Right lobe of liver (tissue), 6 donors: ENCODE data around the gene SOHLH1. TPM values are rescaled to one million over a fixed set of nuclear protein-coding genes. Genes with fewer than 3 reads are reported as not detected.

ENCODE experiments used
- ATAC-seq, 4 donors: fragments of 200-7000 bp; cut with Tn5 transposase; one replicate each; pipeline ENCODE4 v1.9.1; 2020; ENCODE audit warnings: mild to moderate bottlenecking in 4 of 4, moderate library complexity in 4 of 4
- DNase-seq, 3 donors: peaks; one replicate each; pipeline ENCODE4 v3.0.0-alpha.2; 2020
- H3K27ac ChIP-seq, 3 donors: fragments of 200-600 bp; one replicate each; pipeline ENCODE4 v1.8.0; 2022
- H3K27me3 ChIP-seq, 2 donors: fragments of 200-600 bp; one replicate each; pipeline ENCODE4 v1.8.0; 2022
- H3K36me3 ChIP-seq, 4 donors: fragments of 200-600 bp; sonication (generic) in 1 of 4; one replicate each; pipeline versions ENCODE4 v1.5.1 to v1.8.0; 2017 to 2022; ENCODE audit warnings: control low read depth in 1 of 4
- H3K4me1 ChIP-seq, 4 donors: fragments of 200-600 bp; sonication (generic) in 1 of 4; one replicate each; pipeline versions ENCODE4 v1.5.1 to v1.8.0; 2017 to 2022; ENCODE audit warnings: control low read depth in 1 of 4
- H3K4me3 ChIP-seq, 3 donors: fragments of 200-600 bp; one replicate each; pipeline ENCODE4 v1.8.0; 2022
- H3K9me3 ChIP-seq, 4 donors: fragments of 200-600 bp; sonication (generic) in 1 of 4; one replicate each; pipeline versions ENCODE4 v1.5.1 to v1.8.0; 2017 to 2022; ENCODE audit warnings: control low read depth in 1 of 4
- CTCF ChIP-seq, 4 donors: fragments of 200-600 bp in 3 of 4; fragments of 450-650 bp in 1 of 4; IDR thresholded peaks; one replicate each; pipeline versions ENCODE4 v1.5.1 to v1.8.0; 2016 to 2022; ENCODE audit warnings: antibody characterized with exemption in 4 of 4, mild to moderate bottlenecking in 2 of 4
- POLR2A ChIP-seq: fragments of 450-650 bp; IDR thresholded peaks from one replicate; pipeline ENCODE4 v1.6.1; 2017; ENCODE audit warnings: antibody characterized with exemption, mild to moderate bottlenecking
- WGBS: methylation state at CpG from one replicate; pipeline ENCODE4 v1.1.6; 2018; ENCODE audit warnings: low coverage, low lambda C conversion rate; ENCODE audit not compliant: insufficient coverage; ENCODE audit errors: missing lambda C conversion rate; 5-methylcytosine and 5-hydroxymethylcytosine counted together
- intact Hi-C, 2 donors: fragments of 100-400 bp; cut with DNase I; formaldehyde crosslinking; loops; one replicate each; pipeline versions ENCODE4 v1.11.2 to v1.14.1; 2022
- total RNA-seq, 6 experiments: library from RNA; depleted of rRNA in 2 of 6; stranded (reverse); fragments of >200 nt in 2 of 6; fragmentation: NEBNext Ultra II Directional in 3 of 6; extraction: Animal tissue kit (Norgen Biotek cat#: 25700) in 3 of 6; gene quantifications; one replicate each; pipeline versions ENCODE4 v1.1.0 to v1.2.4, GENCODE V29; 2016 to 2023
- donor health status: DM: no; HTN: yes; CAD: no.
- donor health status: DM: no; HTN: no; CAD: no.
- donor health status: DM: no; HTN: no; CAD: no.
- donor health status: DM: no; HTN: yes; CAD: no.
- donor health status: DM: no; HTN: yes; CAD: no.

The SOHLH1 gene
- total RNA-seq, 6 experiments from 2014 or later: not detected

GRCh38 chr9:135708164-135708563 is 8.9 kb upstream of the SOHLH1 start:
- no peak for TF ChIP-seq POLR2A
- TF ChIP-seq CTCF (IDR thresholded peaks at IDR 0.05): no peak
- Histone ChIP-seq H3K36me3 (no peaks in the 10 kb centered on the region), H3K27ac (no peak overlapping the region), H3K4me3 (no peak overlapping the region), H3K27me3 (no peaks in the 10 kb centered on the region), H3K4me1 (no peaks in the 10 kb centered on the region), H3K9me3 (no peaks in the 10 kb centered on the region)
- intact Hi-C loops: no loop called here
- no peak for ATAC-seq
- DNase-seq: no peak
- 68% methylated on average over 4 of the region's 4 CpGs for WGBS

- H3K36me3 ChIP-seq: no peaks in the 10 kb centered on the region
- intact Hi-C loops: no loop called here
- no peak for DNase-seq
- WGBS: 12% methylated on average over 5 of the region's 23 CpGs
- H3K4me3 ChIP-seq: no peak overlapping the region
- ATAC-seq: no peak
- H3K27ac ChIP-seq: no peak overlapping the region
- H3K27me3 ChIP-seq: no peaks in the 10 kb centered on the region
- TF ChIP-seq POLR2A: no peak
- TF ChIP-seq CTCF (IDR thresholded peaks at IDR 0.05): no peak
- no peaks in the 10 kb centered on the region for H3K9me3 ChIP-seq
- H3K4me1 ChIP-seq: no peaks in the 10 kb centered on the region
Observed at GRCh38 chr9:135707252-135708138, 8.2 kb upstream of the SOHLH1 start.

GRCh38 chr9:135706288-135706687 is 7.0 kb upstream of the SOHLH1 start:
- peaks cover 0 to 5% (median 0%) of the 10 kb centered on the region in 4 donors for H3K4me1 ChIP-seq
- intact Hi-C loops: no loop called here
- DNase-seq (no peak), ATAC-seq (no peak)
- TF ChIP-seq CTCF (IDR thresholded peaks at IDR 0.05) (no peak), POLR2A (no peak)
- no peak overlapping the region for H3K27ac ChIP-seq
- WGBS: 90% methylated on average over 2 of the region's 9 CpGs
- no peak overlapping the region for H3K4me3 ChIP-seq
- no peaks in the 10 kb centered on the region for H3K36me3 ChIP-seq
- no peaks in the 10 kb centered on the region for H3K9me3 ChIP-seq
- H3K27me3 ChIP-seq: peaks cover 0 to 8% of the 10 kb centered on the region in 2 donors

- H3K27ac ChIP-seq: no peak overlapping the region
- DNase-seq (no peak), ATAC-seq (no peak)
- H3K36me3 ChIP-seq: no peaks in the 10 kb centered on the region
- 45% methylated on average over 4 of the region's 14 CpGs for WGBS
- H3K9me3 ChIP-seq: no peaks in the 10 kb centered on the region
- TF ChIP-seq CTCF (IDR thresholded peaks at IDR 0.05): no peak
- TF ChIP-seq POLR2A: no peak
- peaks cover 0 to 9% of the 10 kb centered on the region in 2 donors for H3K27me3 ChIP-seq
- no peak overlapping the region for H3K4me3 ChIP-seq
- peaks cover 0 to 5% (median 0%) of the 10 kb centered on the region in 4 donors for H3K4me1 ChIP-seq
- intact Hi-C loops: no loop called here
Observed at GRCh38 chr9:135705376-135705775, 6.1 kb upstream of the SOHLH1 start.
